GM21723 (cell line): ENCODE data around the gene MCRS1.
A peak's percentile ranks its signal among the peaks of the same experiment; 100 is the strongest.

Source experiments
- ATAC-seq: cut with Tn5 transposase; IDR thresholded peaks from one replicate; pipeline ENCODE4 v1.9.1; 2021; ENCODE audit warnings: mild to moderate bottlenecking, moderate library complexity; ENCODE audit not compliant: unreplicated experiment

Gene MCRS1

GRCh38 chr12:49583366-49584094 is 15.6 kb upstream of the MCRS1 start:
- no peak for ATAC-seq

- ATAC-seq: no peak
These were observed 14.9 kb upstream of the MCRS1 start for GRCh38 chr12:49582850-49583249.

- ATAC-seq: no peak
These were observed 14.3 kb upstream of the MCRS1 start for GRCh38 chr12:49582201-49582600.

DNA sequence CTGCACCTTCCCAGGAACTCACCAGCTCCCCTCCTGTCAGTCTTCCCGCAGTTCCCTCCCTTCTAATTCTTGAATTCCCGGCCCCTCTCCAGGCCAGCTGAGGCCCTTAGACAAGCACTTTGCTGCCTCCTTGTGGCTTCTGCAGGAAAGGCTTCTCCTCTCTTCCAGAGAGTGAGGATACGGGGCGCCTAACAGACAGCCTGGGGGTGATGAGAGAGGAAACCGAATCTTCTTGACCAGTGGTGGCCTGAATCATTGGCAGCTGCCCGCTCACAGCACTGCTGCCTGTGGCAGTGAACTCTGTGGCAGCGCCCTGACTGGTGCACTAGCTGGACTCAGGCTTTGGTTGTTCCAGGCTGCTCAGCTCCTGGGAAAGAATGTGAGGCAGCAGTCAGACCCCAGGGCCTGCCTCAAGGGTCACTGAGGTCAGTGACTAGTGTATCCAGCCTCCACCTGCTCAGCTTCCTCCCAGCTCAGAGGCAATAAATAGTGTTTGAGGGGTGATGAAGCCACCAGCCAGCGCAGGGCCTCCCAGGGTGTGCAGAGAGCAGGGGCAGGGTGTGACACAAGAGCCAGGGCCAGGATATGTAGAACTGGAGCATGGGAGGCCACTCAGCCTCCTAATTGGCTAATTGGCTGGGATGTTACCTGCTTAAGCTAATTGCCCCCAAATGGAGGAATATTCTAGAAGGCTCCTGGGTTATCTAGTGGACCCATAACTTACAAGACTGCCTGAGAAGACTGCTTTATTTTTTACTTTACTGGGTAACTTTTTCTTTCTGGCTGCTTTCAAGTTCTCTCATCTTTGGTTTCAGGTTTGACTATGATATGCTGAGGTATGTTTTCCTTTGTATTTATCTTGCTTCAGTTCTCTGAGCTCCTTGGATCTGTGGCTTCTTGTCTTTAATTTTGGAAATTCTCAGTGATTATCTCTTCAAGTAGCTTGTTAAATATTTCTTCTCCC is 12.9 kb upstream of the MCRS1 start:
- peak; percentile 68 for ATAC-seq

DNA sequence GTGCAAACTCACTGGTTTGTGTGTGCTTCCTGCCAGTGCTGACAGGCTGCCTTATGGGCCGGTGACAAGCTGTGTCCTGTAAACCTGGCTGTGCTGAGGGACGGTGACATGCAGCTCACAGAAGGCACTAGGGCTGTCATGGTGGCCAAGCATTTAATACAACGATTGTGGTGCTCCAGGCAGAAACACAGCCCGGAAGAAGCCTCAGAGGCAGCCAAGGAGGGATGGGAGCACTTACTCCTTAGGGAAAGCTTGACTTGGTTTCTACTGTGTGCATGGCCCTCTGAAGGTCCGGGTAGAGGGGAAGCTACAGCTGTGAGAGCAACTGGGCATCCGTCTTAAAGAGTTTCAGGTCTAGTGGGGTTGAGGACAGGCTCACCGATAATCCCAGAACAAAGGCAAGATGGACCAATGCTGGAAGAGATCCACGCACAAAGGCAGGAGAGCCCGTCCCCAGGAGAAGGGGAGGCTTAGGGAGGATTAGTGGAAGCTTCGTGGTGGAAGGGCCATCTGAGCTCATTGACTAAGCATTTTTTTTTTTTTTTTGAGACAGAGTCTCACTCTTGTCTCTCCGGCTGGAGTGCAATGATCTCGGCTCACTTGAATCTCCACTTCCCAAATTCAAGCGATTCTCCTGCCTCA is 10.7 kb upstream of the MCRS1 start:
- ATAC-seq: no peak

DNA sequence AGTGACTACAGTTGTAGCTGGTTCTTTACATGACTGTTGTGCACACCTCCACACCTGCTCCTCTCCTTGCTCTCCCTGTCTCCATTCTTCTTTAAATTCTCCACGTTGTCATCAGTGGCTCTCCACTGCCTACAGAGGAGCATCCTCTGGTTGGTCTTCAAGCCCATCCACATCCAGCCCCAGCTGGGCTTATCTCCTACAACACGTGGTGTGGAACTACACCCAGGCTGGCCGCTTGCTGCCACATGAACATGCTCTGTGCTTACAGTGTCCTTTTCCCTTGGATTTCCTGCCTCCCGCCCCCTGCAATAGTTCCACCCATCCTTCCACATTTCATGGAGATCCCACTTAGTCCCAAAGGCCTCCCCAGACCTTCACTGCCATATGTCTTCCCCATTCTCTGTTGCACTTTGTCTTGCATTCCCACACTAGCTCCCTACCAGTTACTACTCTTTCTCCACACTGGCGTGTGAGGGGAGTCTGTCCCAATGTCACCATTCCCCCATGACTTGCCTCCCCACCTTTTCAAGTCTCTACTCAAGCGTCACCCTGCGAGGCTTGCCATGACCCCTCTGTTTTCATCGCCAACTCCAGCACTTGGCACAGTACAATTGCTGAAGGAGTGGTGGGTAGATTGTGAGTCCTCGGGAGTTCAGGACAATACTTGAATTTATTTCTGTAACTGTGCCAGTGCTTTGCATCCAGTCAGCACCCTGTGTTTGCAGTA is 9.8 kb upstream of the MCRS1 start:
- ATAC-seq: no peak

- no peak for ATAC-seq
These were observed 660 bp upstream of the MCRS1 start for GRCh38 chr12:49568442-49569162.

DNA sequence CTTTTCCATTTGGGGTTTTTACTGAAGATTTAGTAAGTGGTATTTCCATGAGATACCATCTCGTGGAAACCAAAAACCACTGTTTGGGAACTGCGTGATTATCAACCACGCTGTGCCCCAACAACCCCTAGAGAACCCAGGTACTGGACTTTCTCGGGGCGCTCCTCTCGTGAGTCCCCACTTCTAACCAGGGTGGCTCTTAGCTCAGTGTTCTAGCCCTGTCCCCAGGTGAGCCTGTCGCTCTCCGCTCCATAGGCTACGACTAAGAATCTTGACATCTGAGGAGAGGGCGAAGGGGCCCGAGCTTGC is 686 bp downstream of the MCRS1 start:
- peak; percentile 10 for ATAC-seq

DNA sequence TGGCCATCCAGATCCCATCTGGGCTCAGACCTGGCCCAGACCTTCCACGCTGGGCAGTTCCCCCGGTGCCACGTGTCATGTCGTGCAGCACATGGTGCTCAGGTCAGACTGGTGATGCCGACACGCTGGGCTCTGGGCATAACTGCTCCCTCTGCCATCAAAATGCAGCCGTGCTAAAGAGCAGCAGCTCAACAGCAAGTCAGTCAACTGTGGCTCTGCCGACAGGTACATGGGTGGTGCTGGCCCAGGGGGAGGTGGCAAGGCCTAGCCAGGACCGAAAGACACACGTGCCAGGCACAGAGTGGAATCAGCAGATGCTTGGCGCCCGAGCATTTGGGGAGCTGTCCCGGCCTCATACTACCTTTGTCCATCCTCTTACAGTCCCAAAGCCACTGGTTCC is 1.6 kb downstream of the MCRS1 start:
- ATAC-seq: no peak

DNA sequence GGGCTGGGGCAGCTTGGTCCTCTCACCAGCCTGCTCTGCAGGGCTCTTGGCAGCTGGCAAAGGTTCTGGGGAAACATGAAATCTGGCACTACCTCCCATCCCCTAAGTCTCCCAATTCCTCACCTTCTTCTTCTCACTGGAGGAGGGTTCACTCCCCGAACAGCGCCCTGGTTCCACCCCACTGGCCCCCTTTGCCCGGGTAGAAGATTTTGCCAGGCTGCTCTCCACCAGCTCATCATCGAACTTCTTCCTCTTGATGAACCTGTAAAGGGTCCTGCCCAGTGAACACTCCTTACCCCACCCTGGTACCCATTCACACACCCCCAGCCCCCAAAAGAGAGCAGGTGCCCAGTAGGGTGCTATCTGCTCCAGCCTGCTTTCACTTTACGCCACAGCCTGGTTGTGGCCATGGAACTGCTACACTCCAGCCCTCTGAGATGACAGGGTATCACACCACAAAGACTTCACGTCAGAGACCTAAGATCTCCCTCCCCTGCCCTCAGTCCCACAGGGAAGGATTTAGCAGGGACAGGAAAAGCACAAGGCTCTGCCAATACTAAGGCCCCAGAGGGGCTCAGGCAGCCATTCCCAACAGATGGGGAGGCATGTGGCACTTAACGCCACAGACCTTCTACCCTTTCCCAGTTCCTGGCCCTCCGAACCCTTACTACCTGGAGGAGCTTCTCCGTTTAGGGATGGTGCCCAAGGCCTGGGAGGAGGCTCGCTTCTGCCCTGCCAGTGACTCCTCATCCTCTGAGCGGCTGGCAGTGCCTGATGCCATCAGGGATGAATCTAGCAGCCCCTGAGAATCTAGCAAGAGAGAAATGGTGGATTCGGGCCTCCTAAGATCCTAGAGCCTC is 2.3 kb downstream of the MCRS1 start:
- ATAC-seq: no peak

- no peak for ATAC-seq
These were observed 3.1 kb downstream of the MCRS1 start for GRCh38 chr12:49564686-49565405.

DNA sequence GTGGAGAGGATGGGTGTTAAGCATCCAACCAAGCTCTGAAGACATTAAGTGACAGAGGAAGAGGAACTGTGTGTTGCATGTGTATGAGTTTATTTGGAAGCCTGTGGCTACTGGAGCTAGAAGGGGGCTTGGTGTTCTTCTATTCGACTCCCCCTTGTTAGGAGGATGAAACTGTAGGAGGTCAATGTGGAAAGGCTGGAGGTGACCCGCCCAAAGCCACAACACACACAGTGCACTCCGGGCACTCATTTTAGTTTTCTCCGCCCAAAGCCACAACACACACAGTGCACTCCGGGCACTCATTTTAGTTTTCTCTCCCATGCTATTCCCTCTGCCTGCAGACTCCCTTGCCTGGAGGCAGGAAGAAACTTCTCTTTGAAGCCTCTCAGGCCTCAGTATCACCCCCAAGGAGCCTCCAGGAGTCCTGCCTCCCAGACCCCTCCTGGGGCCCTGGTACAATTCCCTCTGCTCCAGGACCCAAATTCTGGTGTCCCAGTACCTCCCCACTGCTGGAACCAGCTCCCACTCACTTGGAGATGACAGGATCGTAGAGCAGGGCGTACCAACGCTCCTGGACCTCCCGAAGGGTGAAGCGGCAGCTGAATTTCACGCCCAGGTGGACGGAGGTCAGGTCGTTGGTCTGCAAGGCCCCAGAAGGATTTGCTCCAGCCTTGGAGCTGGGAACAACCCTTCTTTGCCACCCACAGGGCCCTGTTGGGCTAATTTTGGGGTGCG is 3.8 kb downstream of the MCRS1 start:
- ATAC-seq: no peak

GRCh38 chr12:49562831-49563230 is 5.1 kb downstream of the MCRS1 start:
- ATAC-seq: no peak

DNA sequence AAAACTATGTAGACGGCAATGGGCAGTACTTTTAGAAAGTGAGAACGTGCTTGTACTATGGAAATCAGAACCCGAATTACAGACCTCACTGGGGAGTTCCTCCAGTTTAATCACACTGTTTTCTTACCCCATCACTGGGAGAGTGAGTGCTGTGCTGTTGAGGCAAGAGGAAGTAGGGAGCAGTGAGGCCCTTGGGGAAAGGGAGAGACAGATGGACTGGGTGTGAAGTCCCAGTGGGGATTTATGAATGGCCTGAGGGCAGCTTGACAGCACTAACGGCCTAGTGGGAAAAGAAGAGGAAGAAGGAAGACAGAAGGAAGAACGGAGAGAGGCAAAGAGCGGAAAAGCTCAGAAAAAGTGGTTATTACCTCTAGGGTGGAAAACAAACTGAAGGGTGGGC is 5.7 kb downstream of the MCRS1 start:
- no peak for ATAC-seq

GRCh38 chr12:49560695-49561094 is 7.2 kb downstream of the MCRS1 start:
- ATAC-seq: no peak

DNA sequence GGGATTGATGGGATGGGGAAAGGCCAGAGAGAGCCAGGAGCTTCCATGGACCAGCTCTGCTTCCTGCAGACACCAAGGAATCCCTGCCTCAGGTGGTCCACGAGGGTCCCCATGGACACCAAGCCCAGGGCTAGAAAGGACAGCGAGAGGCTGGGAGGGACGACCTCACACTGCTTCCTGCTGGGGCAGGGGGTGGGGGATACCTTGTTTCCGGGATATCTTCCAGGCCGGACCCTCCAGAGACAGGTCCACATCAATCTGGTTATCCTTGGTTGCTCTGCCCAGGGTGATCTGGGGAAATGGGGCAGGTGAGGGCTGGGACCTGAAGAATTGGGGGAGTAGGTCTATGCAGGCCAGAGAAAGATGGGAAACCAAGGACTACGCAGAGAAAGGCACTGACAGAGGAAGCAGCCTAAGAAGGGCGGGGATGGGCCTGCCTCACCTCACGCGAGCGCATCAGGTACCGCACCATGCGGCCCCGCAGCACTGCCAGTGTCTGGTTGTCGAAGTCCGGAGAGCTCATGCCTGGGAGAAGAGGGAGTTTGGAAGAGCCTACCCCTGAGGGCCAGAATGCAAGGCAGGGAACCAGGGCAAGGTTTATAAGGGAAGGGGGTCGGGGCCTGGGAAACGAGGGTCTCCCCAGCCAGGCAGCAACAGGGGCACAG is 8.8 kb downstream of the MCRS1 start:
- no peak for ATAC-seq

- no peak for ATAC-seq
These were observed 9.4 kb downstream of the MCRS1 start for GRCh38 chr12:49558526-49558925.

- no peak for ATAC-seq
These were observed 10.1 kb downstream of the MCRS1 start for GRCh38 chr12:49557917-49558215.
